GM12891 (cell line): ENCODE results near the gene KCNMA1.

Experiments
- POLR2A ChIP-seq: IDR thresholded peaks from 2 replicates; pipeline ENCODE4 v1.6.1; 2011; ENCODE audit warnings: low read depth, low read length, control low read depth
- POLR2AphosphoS5 ChIP-seq: IDR thresholded peaks from 2 replicates; pipeline ENCODE4 v1.6.1; 2011; ENCODE audit warnings: low read depth, low read length, control low read depth
- POU2F2 ChIP-seq: IDR thresholded peaks from 2 replicates; pipeline ENCODE4 v1.6.1; 2011; ENCODE audit warnings: low read depth, mild to moderate bottlenecking, control low read depth, low read length, moderate library complexity
- SPI1 ChIP-seq: IDR thresholded peaks from 2 replicates; pipeline ENCODE4 v1.6.1; 2011; ENCODE audit warnings: low read depth, low read length, control low read depth
- TAF1 ChIP-seq: IDR thresholded peaks from 2 replicates; pipeline ENCODE4 v1.6.1; 2011; ENCODE audit warnings: low read depth, low read length, control low read depth

- TF ChIP-seq POLR2A (no peak), TAF1 (no peak), POLR2AphosphoS5 (no peak), SPI1 (no peak), POU2F2 (no peak)
Measured at GRCh38 chr10:77318739-77319138, 318.9 kb downstream of the KCNMA1 start.
